GM23338 (cell line): ENCODE results near the gene ARHGAP10. TPM values are rescaled to one million over a fixed set of nuclear protein-coding genes. Genes with fewer than 3 reads are reported as not detected.

ENCODE experiments used
- ATAC-seq: fragments of 200-7000 bp; cut with Tn5 transposase; 3 replicates; pipeline ENCODE4 v1.9.1; 2020
- DNase-seq: peaks from one replicate; pipeline ENCODE4 v3.0.0-alpha.2; 2015; ENCODE audit warnings: low spot score
- H2AFZ ChIP-seq: fragments of 200-600 bp; sonication (generic); 2 replicates; pipeline ENCODE4 v1.8.0; 2016; ENCODE audit warnings: antibody characterized with exemption, mild to moderate bottlenecking, moderate library complexity
- H3F3A ChIP-seq: fragments of 200-600 bp; sonication (generic); replicated peaks from 2 replicates; pipeline ENCODE4 v1.8.0; 2017; ENCODE audit warnings: antibody characterized with exemption, mixed run types, low read depth
- H3K27ac ChIP-seq: fragments of 200-600 bp; sonication (generic); 2 replicates; pipeline ENCODE4 v1.6.1; 2016; ENCODE audit warnings: low read depth
- H3K27me3 ChIP-seq: fragments of 200-600 bp; sonication (generic); 2 replicates; pipeline ENCODE4 v1.8.0; 2016; ENCODE audit warnings: mild to moderate bottlenecking, mixed run types, moderate library complexity; ENCODE audit not compliant: insufficient read depth
- H3K36me3 ChIP-seq: fragments of 200-600 bp; sonication (generic); 2 replicates; pipeline ENCODE4 v1.8.0; 2016; ENCODE audit warnings: mild to moderate bottlenecking; ENCODE audit not compliant: insufficient read depth
- H3K4me1 ChIP-seq: fragments of 200-600 bp; sonication (generic); 2 replicates; pipeline ENCODE4 v1.8.0; 2016; ENCODE audit warnings: mild to moderate bottlenecking, moderate library complexity; ENCODE audit not compliant: insufficient read depth
- H3K4me2 ChIP-seq: fragments of 200-600 bp; sonication (generic); 2 replicates; pipeline ENCODE4 v1.7.1; 2017; ENCODE audit warnings: mixed run types
- H3K4me3 ChIP-seq: fragments of 200-600 bp; sonication (generic); 2 replicates; pipeline ENCODE4 v1.6.1; 2016; ENCODE audit warnings: mixed run types
- H3K79me2 ChIP-seq: fragments of 200-600 bp; sonication (generic); replicated peaks from 2 replicates; pipeline ENCODE4 v1.8.0; 2017; ENCODE audit warnings: mild to moderate bottlenecking; ENCODE audit not compliant: insufficient read depth
- H3K9me2 ChIP-seq: fragments of 200-600 bp; sonication (generic); 2 replicates; pipeline ENCODE4 v1.8.0; 2017; ENCODE audit not compliant: insufficient read depth
- H4K20me1 ChIP-seq: fragments of 200-600 bp; sonication (generic); replicated peaks from 2 replicates; pipeline ENCODE4 v1.8.0; 2017; ENCODE audit warnings: mild to moderate bottlenecking; ENCODE audit not compliant: insufficient read depth
- H3K27ac Mint-ChIP-seq: 2 replicates; pipeline ENCODE4 v1.8.0; 2020; ENCODE audit warnings: inconsistent platforms, mild to moderate bottlenecking, moderate library complexity, mixed read lengths
- H3K27me3 Mint-ChIP-seq: 3 replicates; pipeline ENCODE4 v1.8.0; 2022; ENCODE audit warnings: low read depth, mild to moderate bottlenecking, moderate library complexity, mixed read lengths, inconsistent platforms; ENCODE audit not compliant: insufficient read depth, poor library complexity
- H3K36me3 Mint-ChIP-seq: 3 replicates; pipeline ENCODE4 v1.8.0; 2021; ENCODE audit warnings: low read depth, mild to moderate bottlenecking, inconsistent platforms, moderate library complexity, mixed read lengths
- H3K4me1 Mint-ChIP-seq: 3 replicates; pipeline ENCODE4 v1.8.0; 2020; ENCODE audit warnings: mild to moderate bottlenecking, inconsistent platforms, mixed read lengths
- H3K4me3 Mint-ChIP-seq: 3 replicates; pipeline ENCODE4 v1.8.0; 2021; ENCODE audit warnings: moderate library complexity, mild to moderate bottlenecking, inconsistent platforms, mixed read lengths
- H3K9me3 Mint-ChIP-seq: 3 replicates; pipeline ENCODE4 v1.8.0; 2020; ENCODE audit warnings: moderate library complexity, mild to moderate bottlenecking, inconsistent platforms, mixed read lengths
- CREB1 ChIP-seq: fragments of 250-450 bp; sonication (Bioruptor Pico); IDR thresholded peaks from 2 replicates; pipeline ENCODE4 v1.5.0; 2020; ENCODE audit warnings: low read depth, mild to moderate bottlenecking, moderate library complexity
- ETS1 ChIP-seq: IDR thresholded peaks from 2 replicates; pipeline ENCODE4 v1.6.1; 2016; ENCODE audit warnings: antibody characterized with exemption
- EZH2 ChIP-seq: fragments of 200-600 bp; sonication (generic); IDR thresholded peaks from one replicate; pipeline ENCODE4 v1.8.0; 2017; ENCODE audit warnings: antibody characterized with exemption, mild to moderate bottlenecking, low read depth; ENCODE audit not compliant: unreplicated experiment
- EZH2phosphoT487 ChIP-seq: fragments of 200-600 bp; sonication (generic); IDR thresholded peaks from one replicate; pipeline ENCODE4 v1.8.1; 2018; ENCODE audit warnings: antibody characterized with exemption; ENCODE audit not compliant: unreplicated experiment
- JUNB ChIP-seq: IDR thresholded peaks from one replicate; pipeline ENCODE4 v1.6.1; 2016; ENCODE audit warnings: antibody characterized with exemption; ENCODE audit not compliant: unreplicated experiment
- NANOG ChIP-seq: IDR thresholded peaks from 2 replicates; pipeline ENCODE4 v1.6.1; 2016; ENCODE audit warnings: antibody characterized with exemption, borderline replicate concordance
- POLR2AphosphoS5 ChIP-seq: IDR thresholded peaks from 2 replicates; pipeline ENCODE4 v1.6.1; 2016; ENCODE audit warnings: antibody characterized with exemption, low read depth
- REST ChIP-seq: IDR thresholded peaks from one replicate; pipeline ENCODE4 v1.6.1; 2018; ENCODE audit warnings: antibody characterized with exemption; ENCODE audit not compliant: unreplicated experiment
- STAT1 ChIP-seq: IDR thresholded peaks from one replicate; pipeline ENCODE4 v1.6.1; 2016; ENCODE audit warnings: antibody characterized with exemption; ENCODE audit not compliant: unreplicated experiment
- ZNF114 ChIP-seq: fragments of 250-450 bp; sonication (Bioruptor Pico); IDR thresholded peaks from 2 replicates; pipeline ENCODE4 v1.5.0; 2020; ENCODE audit warnings: mild to moderate bottlenecking, moderate library complexity
- ZNF331 ChIP-seq: fragments of 250-450 bp; sonication (Bioruptor Pico); IDR thresholded peaks from 2 replicates; pipeline ENCODE4 v1.5.0; 2020; ENCODE audit warnings: low read depth, mild to moderate bottlenecking, moderate library complexity
- ZNF462 ChIP-seq: fragments of 250-450 bp; sonication (Bioruptor Pico); IDR thresholded peaks from 2 replicates; pipeline ENCODE4 v1.5.0; 2020; ENCODE audit warnings: mild to moderate bottlenecking, moderate library complexity
- polyA plus RNA-seq: library from polyadenylated mRNA; unstranded; fragments of >200 nt; fragmentation: Nextera tagmentation; extraction: Ambion mirVana; gene quantifications from 2 replicates; pipeline ENCODE4 v1.2.1, GENCODE V29; 2016
- total RNA-seq: library from RNA; depleted of rRNA; stranded (reverse); fragments of >200 nt; shearing (Covaris generic); gene quantifications from 2 replicates; pipeline ENCODE4 v1.2.3, GENCODE V29; 2014
- TF ChIP-seq, protein P1 (sequence below), 2 experiments: fragments of 200-600 bp in 1 of 2; sonication (generic) in 1 of 2; conservative IDR thresholded peaks; 2 replicates each; pipeline versions ENCODE4 v1.5.1 to v1.6.1; 2016 to 2017; ENCODE audit warnings: antibody characterized with exemption in 2 of 2, low read depth in 2 of 2, mild to moderate bottlenecking in 2 of 2, moderate library complexity in 1 of 2

The ARHGAP10 gene
- total and polyA plus RNA-seq, 2 experiments from 2014 or later, result 5.1 to 6.3 TPM

- TF ChIP-seq NANOG (no peak), ZNF331 (CRISPR knock-in tag) (no peak), POLR2AphosphoS5 (no peak), CREB1 (CRISPR knock-in tag) (no peak)
- TF ChIP-seq, protein P1, sequence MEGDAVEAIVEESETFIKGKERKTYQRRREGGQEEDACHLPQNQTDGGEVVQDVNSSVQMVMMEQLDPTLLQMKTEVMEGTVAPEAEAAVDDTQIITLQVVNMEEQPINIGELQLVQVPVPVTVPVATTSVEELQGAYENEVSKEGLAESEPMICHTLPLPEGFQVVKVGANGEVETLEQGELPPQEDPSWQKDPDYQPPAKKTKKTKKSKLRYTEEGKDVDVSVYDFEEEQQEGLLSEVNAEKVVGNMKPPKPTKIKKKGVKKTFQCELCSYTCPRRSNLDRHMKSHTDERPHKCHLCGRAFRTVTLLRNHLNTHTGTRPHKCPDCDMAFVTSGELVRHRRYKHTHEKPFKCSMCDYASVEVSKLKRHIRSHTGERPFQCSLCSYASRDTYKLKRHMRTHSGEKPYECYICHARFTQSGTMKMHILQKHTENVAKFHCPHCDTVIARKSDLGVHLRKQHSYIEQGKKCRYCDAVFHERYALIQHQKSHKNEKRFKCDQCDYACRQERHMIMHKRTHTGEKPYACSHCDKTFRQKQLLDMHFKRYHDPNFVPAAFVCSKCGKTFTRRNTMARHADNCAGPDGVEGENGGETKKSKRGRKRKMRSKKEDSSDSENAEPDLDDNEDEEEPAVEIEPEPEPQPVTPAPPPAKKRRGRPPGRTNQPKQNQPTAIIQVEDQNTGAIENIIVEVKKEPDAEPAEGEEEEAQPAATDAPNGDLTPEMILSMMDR (conservative IDR thresholded peaks at IDR 0.05; ENCODE audit: low read depth in 2 of 2), result no peak
Measured at GRCh38 chr4:147787204-147787603, 55.3 kb downstream of the ARHGAP10 start (continued).

GRCh38 chr4:147788791-147789190 lies 56.9 kb downstream of the ARHGAP10 start:
- Histone ChIP-seq H3K4me2 (no peak overlapping the region), H3K4me1 (peaks cover 7% of the 10 kb centered on the region; the same call in 1 of the 2 replicates), H3K27me3 (no peaks in the 10 kb centered on the region), H3F3A (0 out of 2 replicates have a peak, but pooled peaks cover 3% of the 10 kb centered on the region), H3K27ac (no peak overlapping the region), H3K79me2 (no peaks in the 10 kb centered on the region), H3K9me2 (no peaks in the 10 kb centered on the region), H3K4me3 (no peak overlapping the region), H2AFZ (no peak overlapping the region), H3K36me3 (no peaks in the 10 kb centered on the region), H4K20me1 (no peaks in the 10 kb centered on the region)
- no peaks in the 10 kb centered on the region for H3K27me3 Mint-ChIP-seq
- no peaks in the 10 kb centered on the region for H3K36me3 Mint-ChIP-seq
- H3K4me3 Mint-ChIP-seq, result no peak overlapping the region
- peaks cover 22% of the 10 kb centered on the region; the same call in 2 of the 3 replicates for H3K4me1 Mint-ChIP-seq
- no peak for ATAC-seq
- no peak for DNase-seq
- H3K9me3 Mint-ChIP-seq, result no peaks in the 10 kb centered on the region
- no peak overlapping the region for H3K27ac Mint-ChIP-seq
- TF ChIP-seq STAT1 (no peak), CREB1 (CRISPR knock-in tag) (no peak), EZH2 (no peak), ZNF114 (CRISPR knock-in tag) (no peak), REST (no peak), ZNF462 (CRISPR knock-in tag) (no peak), ETS1 (no peak), POLR2AphosphoS5 (no peak), JUNB (no peak), EZH2phosphoT487 (no peak), NANOG (no peak)
